Measurements from ENCODE around the gene SGF29.
A peak's percentile ranks its signal among the peaks of the same experiment; 100 is the strongest.
"Not testable (repeated sequence)": the region's sequence is repeated elsewhere in the genome, so short reads cannot be mapped to it uniquely, and the experiment has no call there.

SGF29 gene

DNA sequence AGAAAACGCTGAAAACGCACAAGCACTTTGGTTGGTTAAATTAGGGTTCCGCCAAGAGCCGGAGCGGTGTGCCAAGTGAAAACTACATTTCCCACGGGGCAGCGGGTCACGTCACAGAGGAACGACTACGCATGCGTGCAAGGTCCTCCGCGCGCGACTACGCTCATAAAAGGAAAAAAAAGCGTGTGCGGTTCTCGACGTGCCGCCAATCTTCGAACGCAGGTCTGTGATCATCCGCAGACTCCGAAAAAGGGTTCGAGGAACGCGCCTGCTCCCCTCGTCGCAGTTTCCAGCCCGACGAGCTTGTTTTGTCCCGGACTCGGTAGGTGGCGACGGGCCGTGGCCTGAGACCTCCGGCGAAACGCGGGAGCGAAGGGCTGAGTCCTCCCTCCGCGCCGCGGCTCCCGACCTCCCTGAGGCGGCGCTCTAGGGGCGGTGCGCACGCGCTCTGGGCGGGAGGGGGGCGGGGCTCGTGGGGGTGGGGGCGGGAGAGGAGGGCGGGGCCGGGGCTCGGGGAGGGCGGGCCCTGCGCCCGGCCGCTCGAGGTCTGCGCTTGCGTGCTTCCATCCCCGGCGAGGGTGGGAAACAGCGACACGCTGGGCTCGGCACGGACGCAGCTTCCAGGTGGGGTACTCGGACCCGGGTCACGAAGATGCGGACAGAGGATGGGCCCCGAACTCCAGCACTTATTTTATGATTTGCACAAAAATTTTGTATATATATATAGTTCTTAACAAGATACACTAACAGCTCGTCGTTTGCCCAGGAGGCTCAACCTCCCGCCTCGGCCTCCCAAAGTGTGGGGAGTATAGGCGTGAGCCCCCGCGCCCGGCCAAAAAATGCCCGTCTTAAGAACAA, at the start of gene SGF29:
Gene SGF29, plus strand, starts transcription at position 145 of the 858 bp plus-strand sequence. CDS start 27,150 bp downstream, outside the sequence.
- peak; percentile 98 for DNase-seq

DNA sequence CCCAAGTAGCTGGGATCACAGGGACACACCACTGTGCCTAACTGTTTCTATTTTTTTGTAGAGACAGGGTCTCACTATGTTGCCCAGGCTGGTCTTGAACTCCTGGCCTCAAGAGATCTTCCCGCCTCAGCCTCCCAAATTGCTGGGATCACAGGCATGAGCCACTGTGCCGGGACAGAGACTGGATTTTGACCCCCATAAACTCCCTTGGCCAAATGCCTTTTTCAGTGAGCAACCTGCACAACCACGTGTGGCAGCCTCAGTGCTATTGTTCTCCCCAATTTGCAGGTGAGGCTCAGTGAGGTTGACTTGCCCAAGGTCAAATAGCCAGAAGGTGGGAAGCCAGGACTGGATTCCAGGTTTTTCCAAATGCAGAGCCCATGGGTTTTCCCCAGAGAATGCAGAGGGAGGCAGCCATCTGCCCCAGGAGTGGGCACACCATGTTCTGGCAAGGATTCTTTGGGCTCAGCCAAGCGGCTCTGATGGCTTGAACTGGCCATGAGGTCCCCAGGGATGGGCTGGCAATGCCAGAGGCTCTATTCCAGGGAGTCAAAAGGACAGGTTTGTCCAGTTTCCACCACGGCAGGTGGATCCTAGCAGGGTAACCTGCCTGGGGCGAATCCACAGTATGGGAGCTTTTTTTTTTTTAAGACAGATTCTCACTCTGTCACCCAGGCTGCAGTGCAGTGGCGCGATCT, 48.9 kb upstream of the SGF29 start:
- no peak for DNase-seq

DNA sequence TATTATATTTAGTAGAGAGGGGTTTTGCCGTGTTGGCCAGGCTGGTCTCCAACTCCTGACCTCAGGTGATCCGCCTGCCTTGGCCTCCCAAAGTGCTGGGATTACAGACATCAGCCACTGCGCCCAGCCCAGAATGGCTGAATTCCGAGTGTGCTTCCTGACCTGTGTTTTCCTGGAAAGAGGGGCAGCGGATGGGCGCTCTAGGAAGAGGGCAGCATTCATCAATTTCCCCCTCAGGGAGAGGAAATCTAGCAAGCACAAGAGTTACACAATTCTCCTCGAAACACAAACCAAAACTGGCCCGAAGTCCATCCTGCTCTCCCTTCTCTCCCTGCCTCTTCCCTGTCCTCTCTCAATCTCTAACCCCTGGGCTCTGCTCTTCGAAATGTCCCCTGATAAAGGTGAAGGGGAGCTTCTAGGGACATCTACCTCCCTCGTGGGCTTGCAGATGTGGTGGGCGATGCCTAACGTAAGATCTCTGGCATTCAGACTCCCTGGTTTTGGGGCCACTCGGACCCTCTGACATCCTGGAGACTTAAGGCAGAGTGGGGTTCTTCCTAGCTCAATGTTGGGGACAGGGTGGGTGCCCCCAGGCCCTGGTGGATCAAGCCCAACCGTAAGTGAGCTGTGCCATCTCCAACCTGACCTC, 48.1 kb upstream of the SGF29 start:
- no peak for DNase-seq

DNA sequence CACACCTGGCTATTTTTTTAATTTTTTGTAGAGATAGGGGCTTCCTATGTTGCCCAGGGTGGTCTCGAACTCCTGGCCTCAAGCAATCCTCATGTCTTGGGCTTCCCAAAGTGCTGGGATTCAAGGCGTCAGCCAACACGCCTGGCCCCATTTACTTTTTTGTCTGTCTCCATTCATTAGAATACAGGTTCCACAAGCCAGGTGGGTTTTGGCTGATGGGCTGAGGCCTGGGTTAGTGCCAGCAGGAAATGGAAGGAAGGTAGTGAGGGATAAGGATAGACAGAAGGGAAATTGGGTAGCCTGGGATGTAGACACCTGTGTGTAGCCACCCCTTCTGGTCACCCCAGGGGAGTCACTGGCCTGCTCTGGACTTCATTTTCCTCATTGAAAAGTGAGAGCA, 42.7 kb upstream of the SGF29 start:
- no peak for DNase-seq

DNA sequence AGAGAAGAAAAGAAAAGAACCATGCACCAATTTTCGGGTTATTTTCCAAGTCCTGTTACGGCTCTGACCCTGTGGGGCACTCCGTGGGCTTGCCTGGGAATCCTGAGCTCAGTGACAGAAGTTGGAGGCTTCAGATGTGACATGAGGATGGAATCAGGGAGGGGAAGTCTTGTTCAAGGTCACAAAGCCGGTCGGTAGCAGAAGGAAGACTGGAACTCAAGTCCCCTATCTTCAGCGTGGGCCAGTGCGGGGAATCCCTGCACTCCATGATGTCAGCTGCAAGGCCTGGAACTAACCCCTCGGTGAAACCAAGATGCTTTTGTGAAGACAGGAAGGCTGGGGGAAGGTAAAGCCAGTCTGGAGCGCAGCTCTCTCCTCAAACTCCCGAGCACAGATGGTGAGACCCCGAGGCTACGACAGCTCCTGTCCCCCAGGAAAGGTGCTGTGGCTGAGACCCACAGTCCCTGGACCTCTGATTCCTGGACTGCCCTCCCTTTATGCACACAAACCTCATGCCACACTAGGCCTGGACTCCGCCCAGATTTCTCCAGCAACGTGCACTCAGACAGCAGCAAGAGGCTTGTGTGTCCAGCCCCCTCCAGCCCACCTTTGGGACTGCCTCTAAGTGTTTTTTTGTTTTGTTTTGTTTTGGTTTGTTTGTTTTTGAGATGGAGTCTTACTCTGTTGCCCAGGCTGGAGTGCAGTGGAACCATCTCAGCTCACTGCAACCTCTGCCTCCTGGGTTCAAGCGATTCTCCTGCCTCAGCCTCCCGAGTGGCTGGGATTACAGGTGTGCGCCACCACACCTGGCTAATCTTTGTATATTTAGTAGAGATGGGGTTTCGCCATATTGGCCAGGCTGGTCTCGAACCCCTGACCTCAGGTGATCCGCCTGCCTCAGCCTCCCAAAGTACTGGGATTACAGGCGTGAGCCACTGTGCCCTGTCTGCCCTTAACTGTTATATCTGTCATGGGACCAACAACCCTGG, 41.6 kb upstream of the SGF29 start:
- DNase-seq, result no peak

DNA sequence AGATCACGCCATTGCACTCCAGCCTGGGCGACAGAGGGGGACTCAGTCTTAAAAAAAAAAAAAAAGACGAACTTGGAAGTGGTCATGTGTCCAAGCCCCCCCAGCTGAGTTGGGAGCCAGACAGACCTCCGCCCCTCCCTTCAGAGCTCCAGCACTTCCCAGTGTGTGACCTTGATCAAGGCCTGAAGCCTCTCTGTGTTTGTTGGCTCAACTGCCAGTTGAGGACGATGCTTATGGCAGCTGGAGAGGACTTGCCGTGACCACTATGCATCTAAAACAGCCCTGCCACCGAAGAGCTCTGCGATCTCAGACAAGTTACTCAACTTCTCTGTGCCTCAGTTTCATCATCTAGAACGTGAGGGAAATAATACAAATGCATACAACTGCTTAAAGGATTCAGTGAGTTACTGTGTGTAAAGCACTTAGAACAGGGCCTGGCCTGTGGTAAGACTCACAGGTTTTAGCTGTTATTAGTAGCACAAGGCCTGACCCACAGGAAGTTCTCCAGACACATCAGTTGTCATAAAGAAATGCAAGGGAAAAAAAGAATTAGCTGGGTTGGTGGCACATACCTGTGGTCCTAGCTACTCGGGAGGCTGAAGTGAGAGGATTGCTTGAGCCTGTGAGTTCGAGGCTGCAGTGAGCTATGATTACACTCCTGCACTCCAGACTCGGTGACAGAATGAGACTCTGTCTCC, 40.1 kb upstream of the SGF29 start:
- no peak for DNase-seq

DNA sequence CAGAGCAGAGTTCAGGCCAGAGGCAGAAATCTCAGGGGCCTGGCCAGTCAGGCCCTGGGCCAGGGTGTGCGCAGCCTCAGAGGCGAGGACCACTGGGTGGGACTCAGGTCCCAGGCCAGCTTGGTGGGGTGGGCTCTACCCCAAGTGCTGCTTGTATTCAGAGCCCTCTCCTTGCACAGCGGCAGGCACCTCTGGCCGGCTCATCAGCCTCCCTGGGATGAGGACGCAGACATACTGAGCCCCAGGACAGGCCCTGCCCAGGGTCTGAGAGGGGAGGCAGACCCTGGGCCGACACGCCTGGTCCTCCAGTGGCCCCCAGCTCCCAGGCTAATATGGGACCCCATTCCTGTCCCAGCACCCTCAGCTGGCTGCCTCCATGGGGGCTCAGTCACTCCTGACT, 39.5 kb upstream of the SGF29 start:
- DNase-seq, result no peak

DNA sequence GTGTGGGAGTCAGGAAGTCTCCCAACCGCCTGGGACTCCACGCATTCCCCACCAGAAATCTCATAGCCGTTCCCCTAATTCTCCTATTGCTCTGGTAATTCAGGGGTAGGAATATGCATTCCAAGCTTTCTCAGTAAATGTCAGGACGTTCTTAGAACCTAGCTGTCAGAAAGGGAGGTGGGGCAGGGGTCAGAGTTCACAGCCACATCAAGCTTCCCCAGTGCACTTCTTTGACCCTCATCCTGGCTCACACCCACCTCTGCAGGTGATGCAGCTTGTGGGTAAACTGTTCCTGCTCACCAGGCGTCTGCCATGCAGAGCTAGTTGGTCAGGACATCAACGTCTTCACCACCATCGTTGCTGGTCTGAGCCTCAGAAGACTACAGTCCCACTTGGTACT, 33.0 kb upstream of the SGF29 start:
- no peak for DNase-seq

DNA sequence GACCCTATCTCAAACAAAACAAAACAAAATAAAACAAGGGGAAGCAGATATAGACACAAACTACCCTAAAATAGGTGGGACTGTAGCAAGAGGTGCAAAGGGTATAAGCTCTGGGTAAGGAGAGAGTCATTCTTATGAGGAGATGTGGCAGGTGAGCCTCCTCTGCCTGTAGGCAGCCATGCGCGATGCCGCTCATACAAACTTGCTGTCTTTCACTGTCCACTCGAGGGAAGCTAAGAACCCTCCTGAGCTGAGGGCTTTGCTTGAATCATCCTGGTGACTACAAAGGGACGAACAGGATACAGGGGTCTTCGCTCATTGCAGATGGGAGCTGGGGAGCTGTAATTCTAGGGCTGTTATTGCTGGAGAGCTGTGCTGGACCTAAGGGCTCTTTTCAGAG, 32.3 kb upstream of the SGF29 start:
- DNase-seq, result no peak

DNA sequence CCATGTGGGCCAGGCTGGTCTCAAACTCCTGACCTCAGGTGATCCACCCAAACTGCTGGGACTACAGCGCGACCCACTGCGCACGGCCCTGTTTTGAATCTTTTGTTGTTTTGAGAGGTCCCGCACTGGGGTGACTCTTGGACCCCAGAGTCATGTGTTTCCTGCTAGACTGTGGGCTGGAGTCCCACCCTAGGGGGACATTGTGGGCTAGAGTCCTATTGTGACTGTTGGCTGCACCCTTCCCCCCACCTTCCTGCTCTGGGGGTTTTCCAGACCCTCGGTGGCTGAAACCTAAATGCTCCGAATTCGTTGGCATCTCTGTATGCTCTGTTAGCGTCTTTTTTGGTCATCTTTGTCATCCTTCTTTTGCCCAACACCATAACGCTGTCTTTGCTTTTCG, 30.9 kb upstream of the SGF29 start:
- no peak for DNase-seq

DNA sequence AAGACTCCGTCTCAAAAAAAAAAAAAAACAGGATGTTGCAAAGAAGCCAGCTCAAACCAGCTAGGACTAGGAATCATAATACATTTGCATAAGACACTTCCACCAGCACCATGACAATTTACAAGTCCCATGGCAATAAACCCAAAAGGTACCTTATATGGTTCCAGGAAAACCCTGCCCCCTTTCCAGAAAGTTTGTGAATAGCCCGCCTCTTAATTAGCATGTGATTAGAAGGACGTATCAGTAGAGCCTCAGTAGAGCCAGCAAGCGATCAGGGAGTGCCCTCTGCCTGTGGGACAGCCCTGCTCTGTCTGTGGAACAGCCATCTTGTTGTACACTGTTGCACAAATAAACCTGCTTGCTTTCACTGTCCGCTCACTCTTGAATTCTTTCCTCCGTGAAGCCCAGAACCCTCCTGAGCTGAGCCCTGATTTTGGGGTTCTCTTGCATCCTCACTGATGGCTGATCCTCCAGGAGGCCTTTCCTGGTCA, 29.0 kb upstream of the SGF29 start:
- no peak for DNase-seq

DNA sequence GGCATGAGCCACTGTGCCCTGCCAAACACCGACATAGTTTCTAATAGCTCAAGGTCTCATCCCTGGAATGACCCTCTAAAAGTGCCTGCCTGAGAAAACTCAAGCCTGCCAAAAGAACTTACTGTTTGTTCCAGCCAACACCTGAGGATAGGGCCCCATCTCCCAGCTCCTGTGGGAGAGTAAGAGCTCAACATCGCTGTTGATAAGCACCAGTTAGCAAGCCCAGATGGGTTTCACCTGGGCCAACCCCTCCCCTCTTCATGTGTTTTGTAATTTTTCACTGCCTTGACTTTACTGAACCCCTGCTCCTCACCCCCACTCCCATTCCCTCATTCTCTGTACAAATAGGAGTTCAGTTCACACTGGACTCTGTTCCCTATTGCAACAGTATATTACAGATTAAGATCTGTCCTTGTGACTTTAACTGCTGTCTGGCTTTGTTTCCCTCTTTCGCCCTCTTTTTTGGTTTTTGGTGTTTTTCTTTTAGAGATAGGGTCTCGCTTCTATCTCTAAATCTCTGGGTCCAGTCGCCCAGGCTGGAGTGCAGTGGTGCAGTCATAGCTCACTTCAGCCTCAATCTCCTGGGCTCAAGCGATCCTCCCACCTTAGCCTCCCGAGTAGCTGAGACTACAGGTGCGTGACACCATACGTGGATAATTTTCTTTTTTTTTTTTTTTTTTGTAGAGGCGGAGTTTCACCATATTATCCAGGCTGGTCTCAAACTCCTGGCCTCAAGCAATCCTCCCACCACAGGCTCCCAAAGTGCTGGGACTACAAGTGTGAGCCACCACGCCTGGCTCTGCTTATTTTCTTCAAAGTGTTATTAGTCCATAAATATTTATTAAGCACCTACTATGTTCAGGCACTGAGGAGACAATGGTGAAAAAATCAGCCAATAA, 27.3 kb upstream of the SGF29 start:
- no peak for DNase-seq

DNA sequence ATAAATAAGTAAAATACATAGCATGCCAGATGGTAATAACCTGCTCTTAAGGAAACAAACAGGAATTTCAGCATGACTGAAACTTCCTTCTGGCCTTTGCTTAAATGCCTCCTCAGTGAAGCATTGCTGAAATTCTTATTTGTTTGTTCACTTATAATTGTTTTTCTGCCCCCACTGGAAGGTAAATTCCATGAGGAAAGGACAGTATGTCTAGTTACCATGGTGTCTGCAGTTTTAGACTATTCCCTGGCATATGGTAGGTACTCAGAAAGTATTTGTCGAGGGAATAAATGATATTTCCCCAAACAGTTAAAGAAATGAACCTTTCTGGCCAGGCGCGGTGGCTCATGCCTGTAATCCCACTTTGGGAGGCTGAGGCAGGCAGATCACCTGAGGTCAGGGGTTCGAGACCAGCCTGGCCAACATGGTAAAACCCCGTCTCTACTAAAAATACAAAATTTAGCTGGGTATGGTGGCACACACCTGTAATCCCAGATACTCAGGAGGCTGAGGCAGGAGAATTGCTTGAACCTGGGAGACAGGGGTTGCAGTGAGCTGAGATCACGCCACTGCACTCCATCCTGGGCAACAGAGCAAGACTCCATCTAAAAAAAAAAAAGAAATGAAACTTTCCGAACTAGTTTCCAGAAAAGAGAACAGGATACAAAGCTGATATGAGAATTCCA, 26.5 kb upstream of the SGF29 start:
- DNase-seq, result not testable (repeated sequence)

DNA sequence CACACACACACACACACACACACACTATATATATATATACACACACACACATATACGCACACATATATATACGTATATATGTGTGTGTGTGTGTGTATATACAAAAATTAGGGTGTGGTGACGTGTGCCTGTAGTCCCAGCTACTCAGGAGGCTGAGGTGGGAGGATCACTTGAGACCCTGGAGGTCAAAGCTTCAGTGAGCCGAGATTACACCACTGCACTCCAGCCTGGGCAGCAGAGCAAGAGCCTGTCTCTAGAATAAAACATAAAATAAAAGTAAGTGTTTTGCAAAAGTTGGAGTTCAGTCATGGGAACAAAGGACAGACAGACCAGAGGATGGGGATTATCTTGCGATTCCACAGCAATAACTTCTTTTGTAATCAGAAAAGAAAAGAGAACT, 25.7 kb upstream of the SGF29 start:
- DNase-seq, result no peak

DNA sequence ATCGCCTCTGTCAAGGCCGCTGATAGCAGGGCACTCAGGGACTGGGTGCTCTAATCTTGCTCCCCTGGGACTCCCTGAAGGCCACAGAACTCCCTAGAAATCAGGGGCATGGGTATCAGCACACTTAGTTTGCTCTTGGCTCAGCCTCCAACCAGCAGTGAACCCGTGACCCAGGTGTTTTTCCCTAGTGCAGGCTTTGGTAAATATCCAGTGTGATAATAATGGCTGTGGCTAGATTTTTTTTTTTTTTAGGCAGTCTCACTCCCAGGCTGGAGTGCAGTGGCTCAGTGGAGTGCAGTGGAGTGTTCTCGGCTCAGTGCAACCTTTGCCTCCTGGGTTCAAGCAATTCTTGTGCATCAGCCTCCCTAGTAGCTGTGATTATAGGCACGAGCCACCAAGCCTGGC, 25.3 kb upstream of the SGF29 start:
- no peak for DNase-seq

DNA sequence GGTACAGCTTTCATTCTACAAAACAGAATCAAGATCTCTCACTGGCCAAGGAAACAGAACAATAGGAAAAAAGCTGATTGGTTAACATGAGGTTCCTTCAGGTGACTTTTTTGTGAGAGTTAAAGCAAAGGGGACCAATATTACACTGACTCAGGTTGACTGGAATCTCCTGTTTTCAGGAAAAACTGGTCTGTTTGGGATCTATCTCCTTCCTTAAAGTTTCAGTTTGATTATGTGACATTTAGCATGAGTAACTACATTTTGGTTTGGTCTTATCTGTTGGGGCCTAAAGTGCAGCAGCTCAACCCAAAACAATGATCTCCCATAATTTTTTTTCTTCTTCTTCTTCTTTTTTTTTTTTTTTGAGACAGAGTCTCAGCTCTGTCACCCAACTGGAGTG, 24.6 kb upstream of the SGF29 start:
- no peak for DNase-seq

DNA sequence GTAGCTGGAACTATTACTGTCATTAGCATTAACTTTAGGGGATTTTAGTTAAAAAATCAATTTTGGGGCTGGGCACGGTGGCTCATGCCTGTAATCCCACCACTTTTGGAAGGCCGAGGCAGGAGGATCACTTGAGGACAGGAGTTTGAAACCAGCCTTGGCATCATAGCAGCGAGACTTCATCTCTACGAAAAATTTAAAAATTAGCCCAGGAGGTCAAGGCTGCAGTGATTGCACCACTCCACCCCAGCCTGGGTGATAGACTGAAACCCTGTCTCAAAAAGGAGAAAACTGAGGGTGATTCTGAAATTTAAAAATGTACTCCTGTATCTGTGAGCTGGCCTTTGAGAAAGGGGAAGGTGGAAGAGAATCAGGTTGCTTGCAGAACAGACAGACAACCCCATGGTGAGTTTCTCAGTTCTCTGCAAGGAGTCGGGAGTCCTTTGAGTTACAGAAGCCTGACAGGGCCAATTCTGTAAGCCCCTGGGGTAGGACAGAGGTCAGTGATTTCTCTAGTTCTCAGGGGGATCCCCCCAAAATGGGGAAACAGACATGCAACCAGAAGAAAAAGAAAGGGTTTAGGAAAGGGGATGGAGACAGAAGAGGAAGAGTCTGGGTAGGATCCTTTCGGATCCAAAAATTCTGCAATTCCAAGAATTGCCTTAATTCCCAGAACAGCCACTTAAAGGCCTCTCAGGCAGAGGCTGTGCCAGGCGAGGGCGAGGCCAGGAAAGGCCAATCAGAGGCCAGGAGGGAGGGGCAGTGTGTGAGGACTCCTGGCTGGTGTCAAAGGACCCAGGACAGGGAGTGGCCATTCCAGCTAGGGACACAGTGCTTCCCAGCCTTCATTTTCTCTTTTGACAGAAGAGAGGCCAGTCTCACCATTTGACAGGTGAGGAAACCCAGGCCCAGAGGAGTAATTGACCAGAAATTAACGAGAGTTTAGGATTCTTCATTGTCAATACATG, 21.7 kb upstream of the SGF29 start:
- DNase-seq, result no peak

DNA sequence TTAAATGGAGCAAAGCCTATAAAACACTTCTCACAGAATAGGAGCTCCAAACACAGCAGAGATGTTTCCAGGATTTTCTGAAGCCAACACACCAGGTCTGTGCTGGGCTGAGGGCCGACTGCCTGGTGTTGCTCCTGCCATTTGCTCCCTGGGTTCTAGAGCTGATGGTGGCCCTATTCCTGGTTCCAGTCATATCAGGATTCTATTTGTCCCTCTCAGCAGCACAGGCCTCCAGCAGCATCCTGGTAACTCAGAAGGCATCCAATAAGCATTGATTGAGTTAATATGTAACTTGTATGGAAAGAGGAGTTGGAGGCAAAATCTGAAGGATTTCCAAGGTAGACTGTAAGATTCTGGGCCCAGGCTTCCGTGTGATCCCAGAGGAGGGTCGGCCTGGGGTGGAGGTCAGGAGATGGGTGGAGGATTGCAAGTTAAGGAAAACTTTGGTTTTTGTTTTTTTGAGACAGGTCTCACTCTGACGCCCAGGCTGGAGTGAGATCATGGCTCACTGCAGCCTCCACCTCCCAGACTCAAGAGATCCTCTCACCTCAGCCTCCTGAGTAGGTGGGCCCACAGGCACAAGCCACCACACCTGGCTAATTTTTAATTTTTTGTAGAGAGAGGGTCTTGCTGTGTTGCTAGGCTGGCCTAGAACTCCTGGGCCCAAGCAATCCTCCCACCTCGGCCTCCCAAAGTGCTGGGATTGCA, 20.6 kb upstream of the SGF29 start:
- DNase-seq, result no peak
